HEK293 (cell line): ENCODE data around the gene CREB5.

Experiments
- IKZF3 ChIP-seq: fragments of 450-650 bp; IDR thresholded peaks from 2 replicates; pipeline ENCODE4 v1.5.0; 2018; ENCODE audit warnings: missing biosample characterization, mild to moderate bottlenecking, missing genetic modification characterization, moderate library complexity
- ZBTB8A ChIP-seq: fragments of 450-650 bp; formaldehyde crosslinking; IDR thresholded peaks from 2 replicates; pipeline ENCODE4 v1.5.1; 2016; ENCODE audit warnings: missing biosample characterization, missing genetic modification characterization
- ZNF10 ChIP-seq: fragments of 450-650 bp; formaldehyde crosslinking; IDR thresholded peaks from 2 replicates; pipeline ENCODE4 v1.5.1; 2017; ENCODE audit warnings: missing biosample characterization, missing genetic modification characterization
- ZNF174 ChIP-seq: fragments of 450-650 bp; formaldehyde crosslinking; IDR thresholded peaks from 2 replicates; pipeline ENCODE4 v1.5.0; 2017; ENCODE audit warnings: missing biosample characterization, mild to moderate bottlenecking, missing genetic modification characterization
- ZNF433 ChIP-seq: fragments of 450-650 bp; formaldehyde crosslinking; IDR thresholded peaks from 2 replicates; pipeline ENCODE4 v1.5.1; 2016; ENCODE audit warnings: missing biosample characterization, missing genetic modification characterization, low read depth
- ZSCAN30 ChIP-seq: fragments of 450-650 bp; IDR thresholded peaks from 2 replicates; pipeline ENCODE4 v1.5.1; 2018; ENCODE audit warnings: missing biosample characterization, mild to moderate bottlenecking, missing genetic modification characterization, moderate library complexity
- TF ChIP-seq, protein P1 (sequence below): fragments of 450-650 bp; formaldehyde crosslinking; IDR thresholded peaks from 2 replicates; pipeline ENCODE4 v1.5.1; 2016; ENCODE audit warnings: missing biosample characterization, missing genetic modification characterization
- TF ChIP-seq, protein P2 (sequence below): fragments of 450-650 bp; formaldehyde crosslinking; IDR thresholded peaks from 2 replicates; pipeline ENCODE4 v1.5.1; 2017; ENCODE audit warnings: missing biosample characterization, mild to moderate bottlenecking, missing genetic modification characterization, moderate library complexity
- TF ChIP-seq, protein P3 (sequence below): fragments of 450-650 bp; formaldehyde crosslinking; IDR thresholded peaks from 2 replicates; pipeline ENCODE4 v1.5.1; 2016; ENCODE audit warnings: missing biosample characterization, missing genetic modification characterization
- TF ChIP-seq, protein P4 (sequence below): fragments of 450-650 bp; IDR thresholded peaks from 2 replicates; pipeline ENCODE4 v1.5.1; 2018; ENCODE audit warnings: missing biosample characterization, mild to moderate bottlenecking, missing genetic modification characterization

DNA sequence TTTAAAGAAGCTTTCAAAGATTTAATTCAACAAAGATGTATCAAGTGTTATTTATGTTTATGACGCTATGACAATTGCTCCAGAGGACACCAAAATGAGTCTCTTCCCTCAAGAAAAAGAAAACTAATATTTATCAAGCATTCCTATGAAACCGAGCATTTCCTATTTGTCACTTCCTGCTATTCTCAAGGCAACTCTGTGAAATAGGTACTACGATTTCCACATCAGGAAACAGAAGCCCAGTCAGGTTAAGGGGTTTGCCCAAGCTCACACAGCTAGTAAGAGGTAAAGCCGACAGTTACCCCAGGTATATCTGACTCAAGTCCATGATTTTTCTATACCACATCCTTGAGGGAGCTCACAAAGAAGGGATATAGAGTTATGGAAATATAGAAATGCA is 459.9 kb downstream of the CREB5 start:
- no peak for TF ChIP-seq ZSCAN30 (tag by site-specific recombination)
- TF ChIP-seq, protein P1, sequence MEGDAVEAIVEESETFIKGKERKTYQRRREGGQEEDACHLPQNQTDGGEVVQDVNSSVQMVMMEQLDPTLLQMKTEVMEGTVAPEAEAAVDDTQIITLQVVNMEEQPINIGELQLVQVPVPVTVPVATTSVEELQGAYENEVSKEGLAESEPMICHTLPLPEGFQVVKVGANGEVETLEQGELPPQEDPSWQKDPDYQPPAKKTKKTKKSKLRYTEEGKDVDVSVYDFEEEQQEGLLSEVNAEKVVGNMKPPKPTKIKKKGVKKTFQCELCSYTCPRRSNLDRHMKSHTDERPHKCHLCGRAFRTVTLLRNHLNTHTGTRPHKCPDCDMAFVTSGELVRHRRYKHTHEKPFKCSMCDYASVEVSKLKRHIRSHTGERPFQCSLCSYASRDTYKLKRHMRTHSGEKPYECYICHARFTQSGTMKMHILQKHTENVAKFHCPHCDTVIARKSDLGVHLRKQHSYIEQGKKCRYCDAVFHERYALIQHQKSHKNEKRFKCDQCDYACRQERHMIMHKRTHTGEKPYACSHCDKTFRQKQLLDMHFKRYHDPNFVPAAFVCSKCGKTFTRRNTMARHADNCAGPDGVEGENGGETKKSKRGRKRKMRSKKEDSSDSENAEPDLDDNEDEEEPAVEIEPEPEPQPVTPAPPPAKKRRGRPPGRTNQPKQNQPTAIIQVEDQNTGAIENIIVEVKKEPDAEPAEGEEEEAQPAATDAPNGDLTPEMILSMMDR = no peak
- TF ChIP-seq IKZF3 (tag by site-specific recombination) = no peak
- TF ChIP-seq ZNF10 (tag by site-specific recombination) = no peak
- no peak for TF ChIP-seq ZNF174 (tag by site-specific recombination)
- TF ChIP-seq, protein P2, sequence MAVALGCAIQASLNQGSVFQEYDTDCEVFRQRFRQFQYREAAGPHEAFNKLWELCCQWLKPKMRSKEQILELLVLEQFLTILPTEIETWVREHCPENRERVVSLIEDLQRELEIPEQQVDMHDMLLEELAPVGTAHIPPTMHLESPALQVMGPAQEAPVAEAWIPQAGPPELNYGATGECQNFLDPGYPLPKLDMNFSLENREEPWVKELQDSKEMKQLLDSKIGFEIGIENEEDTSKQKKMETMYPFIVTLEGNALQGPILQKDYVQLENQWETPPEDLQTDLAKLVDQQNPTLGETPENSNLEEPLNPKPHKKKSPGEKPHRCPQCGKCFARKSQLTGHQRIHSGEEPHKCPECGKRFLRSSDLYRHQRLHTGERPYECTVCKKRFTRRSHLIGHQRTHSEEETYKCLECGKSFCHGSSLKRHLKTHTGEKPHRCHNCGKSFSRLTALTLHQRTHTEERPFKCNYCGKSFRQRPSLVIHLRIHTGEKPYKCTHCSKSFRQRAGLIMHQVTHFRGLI = no peak
- TF ChIP-seq ZNF433 (tag by site-specific recombination) = no peak
- TF ChIP-seq, protein P3, sequence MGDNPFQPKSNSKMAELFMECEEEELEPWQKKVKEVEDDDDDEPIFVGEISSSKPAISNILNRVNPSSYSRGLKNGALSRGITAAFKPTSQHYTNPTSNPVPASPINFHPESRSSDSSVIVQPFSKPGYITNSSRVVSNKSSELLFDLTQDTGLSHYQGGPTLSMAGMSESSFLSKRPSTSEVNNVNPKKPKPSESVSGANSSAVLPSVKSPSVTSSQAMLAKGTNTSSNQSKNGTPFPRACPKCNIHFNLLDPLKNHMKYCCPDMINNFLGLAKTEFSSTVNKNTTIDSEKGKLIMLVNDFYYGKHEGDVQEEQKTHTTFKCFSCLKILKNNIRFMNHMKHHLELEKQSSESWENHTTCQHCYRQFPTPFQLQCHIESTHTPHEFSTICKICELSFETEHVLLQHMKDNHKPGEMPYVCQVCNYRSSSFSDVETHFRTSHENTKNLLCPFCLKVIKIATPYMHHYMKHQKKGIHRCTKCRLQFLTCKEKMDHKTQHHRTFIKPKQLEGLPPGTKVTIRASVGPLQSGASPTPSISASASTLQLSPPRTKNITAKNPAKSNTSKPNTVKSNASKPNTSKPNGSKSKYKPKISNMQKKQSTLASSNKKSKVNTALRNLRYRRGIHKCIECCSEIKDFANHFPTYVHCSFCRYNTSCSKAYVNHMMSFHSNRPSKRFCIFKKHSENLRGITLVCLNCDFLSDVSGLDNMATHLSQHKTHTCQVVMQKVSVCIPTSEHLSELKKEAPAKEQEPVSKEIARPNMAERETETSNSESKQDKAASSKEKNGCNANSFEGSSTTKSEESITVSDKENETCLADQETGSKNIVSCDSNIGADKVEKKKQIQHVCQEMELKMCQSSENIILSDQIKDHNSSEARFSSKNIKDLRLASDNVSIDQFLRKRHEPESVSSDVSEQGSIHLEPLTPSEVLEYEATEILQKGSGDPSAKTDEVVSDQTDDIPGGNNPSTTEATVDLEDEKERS (tag by site-specific recombination) = no peak
- TF ChIP-seq, protein P4, sequence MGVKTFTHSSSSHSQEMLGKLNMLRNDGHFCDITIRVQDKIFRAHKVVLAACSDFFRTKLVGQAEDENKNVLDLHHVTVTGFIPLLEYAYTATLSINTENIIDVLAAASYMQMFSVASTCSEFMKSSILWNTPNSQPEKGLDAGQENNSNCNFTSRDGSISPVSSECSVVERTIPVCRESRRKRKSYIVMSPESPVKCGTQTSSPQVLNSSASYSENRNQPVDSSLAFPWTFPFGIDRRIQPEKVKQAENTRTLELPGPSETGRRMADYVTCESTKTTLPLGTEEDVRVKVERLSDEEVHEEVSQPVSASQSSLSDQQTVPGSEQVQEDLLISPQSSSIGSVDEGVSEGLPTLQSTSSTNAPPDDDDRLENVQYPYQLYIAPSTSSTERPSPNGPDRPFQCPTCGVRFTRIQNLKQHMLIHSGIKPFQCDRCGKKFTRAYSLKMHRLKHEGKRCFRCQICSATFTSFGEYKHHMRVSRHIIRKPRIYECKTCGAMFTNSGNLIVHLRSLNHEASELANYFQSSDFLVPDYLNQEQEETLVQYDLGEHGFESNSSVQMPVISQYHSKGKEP (tag by site-specific recombination) = no peak
- no peak for TF ChIP-seq ZBTB8A (tag by site-specific recombination)
